Measurements from ENCODE around the gene AHRR.

Gene AHRR

DNA sequence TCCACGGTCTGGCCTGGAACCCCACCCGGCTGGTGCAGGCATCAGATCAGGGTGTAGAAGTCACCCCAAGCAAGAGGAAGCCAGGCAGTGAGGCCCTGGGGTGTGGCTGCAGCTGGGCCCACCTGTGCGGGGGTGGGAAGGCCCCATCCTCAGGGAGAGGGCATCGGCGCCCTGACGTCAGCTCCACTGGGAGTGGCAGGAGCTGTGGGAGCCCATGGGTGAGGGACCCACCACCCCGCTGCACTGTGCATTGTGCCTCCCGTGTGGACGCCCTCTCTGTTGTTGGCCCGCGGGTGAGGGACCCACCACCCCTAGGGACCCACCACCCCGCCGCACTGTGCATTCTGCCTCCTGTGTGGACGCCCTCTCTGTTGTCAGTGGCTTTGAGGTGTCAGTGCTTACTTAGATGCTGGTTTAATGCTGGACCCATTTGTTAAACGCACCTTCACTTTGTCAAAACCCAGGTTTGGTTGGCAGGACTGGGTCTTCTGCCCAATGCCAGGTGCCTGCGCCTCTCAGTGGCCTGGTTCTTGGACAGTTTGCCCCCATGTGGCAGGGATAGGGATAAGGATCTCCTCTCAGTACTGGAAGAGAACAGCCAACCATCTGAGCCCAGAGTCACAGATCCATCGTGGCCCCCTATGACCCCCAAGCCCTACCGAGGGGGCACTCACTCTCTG lies 114.6 kb downstream of the AHRR start:
- TF ChIP-seq, protein P1, sequence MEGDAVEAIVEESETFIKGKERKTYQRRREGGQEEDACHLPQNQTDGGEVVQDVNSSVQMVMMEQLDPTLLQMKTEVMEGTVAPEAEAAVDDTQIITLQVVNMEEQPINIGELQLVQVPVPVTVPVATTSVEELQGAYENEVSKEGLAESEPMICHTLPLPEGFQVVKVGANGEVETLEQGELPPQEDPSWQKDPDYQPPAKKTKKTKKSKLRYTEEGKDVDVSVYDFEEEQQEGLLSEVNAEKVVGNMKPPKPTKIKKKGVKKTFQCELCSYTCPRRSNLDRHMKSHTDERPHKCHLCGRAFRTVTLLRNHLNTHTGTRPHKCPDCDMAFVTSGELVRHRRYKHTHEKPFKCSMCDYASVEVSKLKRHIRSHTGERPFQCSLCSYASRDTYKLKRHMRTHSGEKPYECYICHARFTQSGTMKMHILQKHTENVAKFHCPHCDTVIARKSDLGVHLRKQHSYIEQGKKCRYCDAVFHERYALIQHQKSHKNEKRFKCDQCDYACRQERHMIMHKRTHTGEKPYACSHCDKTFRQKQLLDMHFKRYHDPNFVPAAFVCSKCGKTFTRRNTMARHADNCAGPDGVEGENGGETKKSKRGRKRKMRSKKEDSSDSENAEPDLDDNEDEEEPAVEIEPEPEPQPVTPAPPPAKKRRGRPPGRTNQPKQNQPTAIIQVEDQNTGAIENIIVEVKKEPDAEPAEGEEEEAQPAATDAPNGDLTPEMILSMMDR (IDR thresholded peaks at IDR 0.05; ENCODE audit: control insufficient read depth, extremely low read depth, insufficient read depth) = peak; percentile 69
- DNase-seq (ENCODE audit: low read depth) = peak; percentile 33
- no peak overlapping the region for H3K4me3 ChIP-seq (ENCODE audit: low read depth, low read length)

DNA sequence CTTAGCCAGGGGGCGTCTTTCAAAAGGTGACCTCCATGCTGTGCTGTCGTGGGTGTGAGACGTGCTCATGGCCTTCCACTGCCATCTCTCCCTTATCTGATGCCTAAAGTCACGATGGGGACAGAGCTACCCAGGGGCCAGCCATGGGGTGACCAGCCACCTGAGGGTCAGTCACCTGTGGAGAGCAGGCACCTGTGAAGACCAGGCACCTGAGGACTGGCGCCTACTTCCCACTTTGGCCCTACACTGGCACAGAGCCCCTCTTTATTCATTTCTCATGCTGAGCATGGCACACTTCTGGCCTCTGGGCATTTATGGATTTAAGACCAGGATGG lies 115.1 kb downstream of the AHRR start:
- no peak for DNase-seq (ENCODE audit: low read depth)
- TF ChIP-seq, protein P1 (IDR thresholded peaks at IDR 0.05; ENCODE audit: control insufficient read depth, extremely low read depth, insufficient read depth) = no peak
- H3K4me3 ChIP-seq (ENCODE audit: low read depth, low read length) = no peak overlapping the region

DNA sequence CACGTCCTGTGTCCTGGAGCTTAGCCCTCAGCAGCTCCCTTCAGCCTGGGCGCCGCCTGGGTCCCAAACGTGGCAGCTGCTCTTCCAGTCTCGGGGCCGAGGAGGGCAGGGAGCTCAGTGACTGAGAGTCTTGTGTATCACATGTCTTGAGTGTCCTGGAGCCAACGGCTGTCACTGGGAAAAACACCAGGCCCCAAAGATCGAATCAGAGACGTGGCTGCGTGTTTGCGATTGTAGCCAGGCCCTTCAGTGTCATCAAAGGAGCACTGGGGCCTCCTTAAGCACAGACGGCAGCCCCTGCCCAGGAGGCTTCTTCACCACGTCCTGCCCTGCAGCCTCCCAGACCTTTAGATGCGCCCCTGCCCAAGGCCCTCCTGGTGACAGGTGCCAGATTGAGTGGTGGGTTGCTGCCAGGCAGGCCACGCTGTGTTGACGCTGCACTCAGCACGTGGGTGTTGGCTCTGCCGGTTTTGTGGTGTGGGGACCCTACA lies 115.8 kb downstream of the AHRR start:
- no peak for DNase-seq (ENCODE audit: low read depth)

DNA sequence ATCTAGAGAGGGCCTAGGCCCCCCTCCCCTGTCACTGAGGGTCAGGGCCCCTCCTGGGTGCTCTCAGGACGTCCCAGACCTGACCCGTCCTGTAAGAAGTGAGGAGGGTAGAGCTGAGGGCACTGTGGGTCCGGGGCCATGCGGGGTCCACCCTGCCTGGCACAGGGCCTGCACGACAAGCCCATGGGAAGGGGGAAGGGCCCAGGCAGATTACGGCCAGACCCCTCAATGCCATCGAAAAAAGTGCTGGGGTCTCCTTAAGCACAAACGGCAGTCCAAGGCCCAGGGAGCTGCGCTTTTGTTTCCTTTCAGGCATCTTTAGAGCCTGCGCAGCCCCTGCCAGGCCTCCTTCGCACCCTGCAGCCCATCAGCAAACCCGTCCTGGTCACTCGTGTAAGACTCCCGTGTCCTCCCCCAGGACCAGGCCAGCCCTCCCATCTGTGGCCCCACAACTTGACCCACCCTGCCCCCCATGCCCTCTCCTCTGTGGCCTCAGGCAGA lies 117.0 kb downstream of the AHRR start:
- H3K4me3 ChIP-seq (ENCODE audit: low read depth, low read length) = no peak overlapping the region
- no peak for DNase-seq (ENCODE audit: low read depth)
- TF ChIP-seq, protein P1 (IDR thresholded peaks at IDR 0.05; ENCODE audit: control insufficient read depth, extremely low read depth, insufficient read depth) = no peak

More for the DNA sequence above, 115.8 kb downstream of the AHRR start:
- no peak overlapping the region for H3K4me3 ChIP-seq (ENCODE audit: low read depth, low read length)
- TF ChIP-seq, protein P1 (IDR thresholded peaks at IDR 0.05; ENCODE audit: control insufficient read depth, extremely low read depth, insufficient read depth) = no peak

DNA sequence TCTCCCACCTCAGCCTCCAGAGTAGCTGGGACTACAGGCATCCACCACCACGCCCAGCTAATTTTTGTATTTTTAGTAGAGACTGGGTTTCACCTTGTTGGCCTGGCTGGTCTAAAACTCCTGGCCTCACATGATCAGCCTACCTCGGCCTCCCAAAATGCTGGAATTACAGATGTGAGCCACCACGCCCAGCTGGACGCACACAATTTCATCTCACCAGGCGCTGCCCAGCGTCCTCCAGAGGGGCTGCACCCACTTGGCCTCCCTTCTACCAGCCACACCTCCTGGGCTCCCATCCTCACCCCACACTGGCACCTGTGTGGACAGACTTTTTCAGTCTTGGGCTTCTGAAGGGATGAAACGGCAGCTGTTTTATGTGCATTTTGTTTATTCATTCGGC lies 117.7 kb downstream of the AHRR start:
- H3K4me3 ChIP-seq (ENCODE audit: low read depth, low read length) = no peak overlapping the region
- DNase-seq (ENCODE audit: low read depth) = no peak
- TF ChIP-seq, protein P1 (IDR thresholded peaks at IDR 0.05; ENCODE audit: control insufficient read depth, extremely low read depth, insufficient read depth) = no peak

DNA sequence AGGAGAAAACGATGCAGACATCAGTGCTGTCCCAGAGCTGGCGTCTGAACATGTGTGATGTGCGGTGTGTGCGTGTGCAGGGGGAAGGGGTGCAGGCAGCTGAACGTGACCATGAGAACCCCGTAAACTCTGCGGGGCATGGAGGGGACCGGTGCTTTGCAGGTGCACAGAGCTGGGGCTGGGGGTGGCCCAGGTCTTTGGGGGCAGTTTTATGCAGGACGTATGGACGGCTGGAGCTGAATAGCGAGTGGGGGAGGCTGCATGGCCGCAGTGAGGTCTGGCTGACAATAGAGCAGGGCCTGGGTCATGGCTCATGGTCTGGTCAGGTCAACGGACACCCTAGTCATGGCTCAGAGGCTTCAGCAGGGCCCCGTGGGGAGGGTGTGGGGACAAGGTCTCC lies 118.1 kb downstream of the AHRR start:
- no peak for DNase-seq (ENCODE audit: low read depth)
- TF ChIP-seq, protein P1 (IDR thresholded peaks at IDR 0.05; ENCODE audit: control insufficient read depth, extremely low read depth, insufficient read depth) = no peak
- H3K4me3 ChIP-seq (ENCODE audit: low read depth, low read length) = no peak overlapping the region

Measured in LNCaP clone FGC (cell line).